ENCODE data around the gene SLC46A2. TPM values are rescaled to one million over a fixed set of nuclear protein-coding genes. Genes with fewer than 3 reads are reported as not detected.

The SLC46A2 gene
- total and polyA plus RNA-seq, 8 donors = 0.26 to 13.0 (median 1.1) TPM

DNA sequence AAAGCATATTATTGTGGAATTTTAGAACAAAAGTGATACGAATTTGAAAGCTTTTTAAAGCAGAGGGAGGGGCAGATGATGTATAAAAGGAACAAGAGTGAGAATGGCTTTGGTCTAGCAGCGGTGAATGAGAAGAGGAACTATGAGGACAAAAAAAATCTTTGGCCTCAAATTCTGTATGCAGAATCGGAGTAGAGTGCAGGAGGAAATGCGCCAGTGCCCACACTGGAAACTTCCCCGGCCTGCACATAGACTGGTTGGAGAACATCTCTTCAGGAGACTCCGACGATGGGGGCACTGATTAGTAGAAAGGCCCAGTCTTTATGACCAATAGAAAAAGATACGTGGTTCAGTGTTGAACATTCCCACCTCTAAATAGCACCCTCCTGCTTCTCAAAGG lies 51.3 kb downstream of the SLC46A2 start:
- Histone ChIP-seq H3K4me1 (peaks cover 5 to 11% of the 10 kb centered on the region in 2 donors), H3K4me3 (no peak overlapping the region), H3K27me3 (no peaks in the 10 kb centered on the region), H3K36me3 (peaks cover 0 to 48% of the 10 kb centered on the region in 2 donors), H3K9me3 (no peaks in the 10 kb centered on the region), H3K27ac (peak overlapping the region in 1 of 2 donors; percentile 22)
- ATAC-seq (peak; percentile 6), DNase-seq (no peak)
- TF ChIP-seq, protein P1, sequence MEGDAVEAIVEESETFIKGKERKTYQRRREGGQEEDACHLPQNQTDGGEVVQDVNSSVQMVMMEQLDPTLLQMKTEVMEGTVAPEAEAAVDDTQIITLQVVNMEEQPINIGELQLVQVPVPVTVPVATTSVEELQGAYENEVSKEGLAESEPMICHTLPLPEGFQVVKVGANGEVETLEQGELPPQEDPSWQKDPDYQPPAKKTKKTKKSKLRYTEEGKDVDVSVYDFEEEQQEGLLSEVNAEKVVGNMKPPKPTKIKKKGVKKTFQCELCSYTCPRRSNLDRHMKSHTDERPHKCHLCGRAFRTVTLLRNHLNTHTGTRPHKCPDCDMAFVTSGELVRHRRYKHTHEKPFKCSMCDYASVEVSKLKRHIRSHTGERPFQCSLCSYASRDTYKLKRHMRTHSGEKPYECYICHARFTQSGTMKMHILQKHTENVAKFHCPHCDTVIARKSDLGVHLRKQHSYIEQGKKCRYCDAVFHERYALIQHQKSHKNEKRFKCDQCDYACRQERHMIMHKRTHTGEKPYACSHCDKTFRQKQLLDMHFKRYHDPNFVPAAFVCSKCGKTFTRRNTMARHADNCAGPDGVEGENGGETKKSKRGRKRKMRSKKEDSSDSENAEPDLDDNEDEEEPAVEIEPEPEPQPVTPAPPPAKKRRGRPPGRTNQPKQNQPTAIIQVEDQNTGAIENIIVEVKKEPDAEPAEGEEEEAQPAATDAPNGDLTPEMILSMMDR (IDR thresholded peaks at IDR 0.05) = no peak
- intact Hi-C loops (cut with DNase I) = no loop called here

DNA sequence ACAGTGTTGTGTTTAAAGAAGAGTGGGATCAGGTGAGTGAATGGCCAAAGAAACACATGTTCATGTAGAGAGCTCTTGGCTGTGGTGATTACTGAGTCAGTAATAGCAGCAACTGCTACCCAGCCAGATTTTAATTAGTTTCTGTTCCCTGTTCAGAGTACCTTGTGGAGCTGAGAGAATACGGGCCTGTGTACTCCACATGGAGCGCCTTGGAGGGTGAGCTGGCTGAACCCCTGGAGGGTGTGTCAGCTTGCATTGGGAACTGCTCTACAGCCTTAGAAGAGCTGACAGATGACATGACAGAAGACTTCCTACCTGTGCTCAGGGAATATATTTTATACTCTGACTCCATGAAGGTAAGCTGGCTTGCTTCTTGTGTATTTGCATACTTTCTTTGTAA lies 52.3 kb downstream of the SLC46A2 start:
- TF ChIP-seq, protein P1 (IDR thresholded peaks at IDR 0.05) = no peak
- peak; percentile 78 for ATAC-seq
- H3K36me3 ChIP-seq = peaks cover 0 to 48% of the 10 kb centered on the region in 2 donors

DNA sequence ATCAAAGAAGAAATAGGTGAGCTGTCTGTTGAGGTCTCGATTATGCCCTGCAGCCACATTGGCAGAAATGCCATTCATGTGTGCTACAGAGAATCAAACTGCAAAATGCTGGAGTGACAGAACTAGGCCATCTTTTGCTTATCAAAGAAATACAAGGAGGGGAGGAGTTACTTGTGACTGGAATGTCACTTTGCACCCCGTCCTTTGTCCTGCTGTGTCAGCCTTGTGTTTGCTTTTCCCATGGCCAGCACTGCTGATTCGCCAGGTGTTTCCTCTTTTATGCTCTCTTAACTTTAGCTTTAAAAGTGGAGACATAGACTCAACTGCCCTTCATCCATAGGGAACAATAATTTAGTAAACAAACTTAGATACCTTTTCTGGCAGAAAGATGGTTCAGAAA lies 54.3 kb downstream of the SLC46A2 start:
- TF ChIP-seq, protein P1 (IDR thresholded peaks at IDR 0.05) = no peak
- DNase-seq (no peak), ATAC-seq (peak; percentile 8)
- Histone ChIP-seq H3K27me3 (no peaks in the 10 kb centered on the region), H3K4me1 (peaks cover 8 to 12% of the 10 kb centered on the region in 2 donors), H3K36me3 (peaks cover 0 to 42% of the 10 kb centered on the region in 2 donors), H3K27ac (no peak overlapping the region), H3K9me3 (no peaks in the 10 kb centered on the region), H3K4me3 (no peak overlapping the region)
- intact Hi-C loops (cut with DNase I) = no loop called here

More for the DNA sequence above, 52.3 kb downstream of the SLC46A2 start:
- no peak for DNase-seq
- Histone ChIP-seq H3K27me3 (no peaks in the 10 kb centered on the region), H3K4me1 (peaks cover 5% of the 10 kb centered on the region in 2 donors), H3K9me3 (no peaks in the 10 kb centered on the region), H3K27ac (peak overlapping the region in 1 of 2 donors; percentile 22), H3K4me3 (no peak overlapping the region)
- intact Hi-C loops (cut with DNase I) = no loop called here

DNA sequence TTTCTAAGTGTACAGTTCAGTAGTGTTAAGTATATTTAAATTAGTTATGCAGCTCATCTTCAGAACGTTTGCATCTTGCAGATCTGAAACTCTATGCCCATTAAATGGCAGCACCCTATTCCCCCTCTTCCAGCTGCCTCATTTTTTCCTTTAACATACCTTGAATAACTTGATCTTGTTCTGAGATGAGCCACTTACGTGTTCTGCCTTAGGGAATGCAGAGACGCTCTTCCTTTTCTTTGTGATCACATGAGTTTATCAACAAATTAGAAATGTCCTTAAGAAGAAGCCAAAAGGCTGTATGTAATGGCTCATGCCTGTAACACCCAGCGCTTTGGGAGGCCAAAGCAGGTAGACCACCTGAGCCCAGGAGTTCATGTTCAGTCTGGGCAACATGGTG lies 57.6 kb downstream of the SLC46A2 start:
- intact Hi-C loops (cut with DNase I) = no loop called here
- Histone ChIP-seq H3K4me3 (no peak overlapping the region), H3K36me3 (peaks cover 0 to 11% of the 10 kb centered on the region in 2 donors), H3K27me3 (no peaks in the 10 kb centered on the region), H3K4me1 (peaks cover 12 to 13% of the 10 kb centered on the region in 2 donors), H3K9me3 (no peaks in the 10 kb centered on the region), H3K27ac (no peak overlapping the region)
- DNase-seq (no peak), ATAC-seq (no peak)
- TF ChIP-seq, protein P1 (IDR thresholded peaks at IDR 0.05) = no peak

DNA sequence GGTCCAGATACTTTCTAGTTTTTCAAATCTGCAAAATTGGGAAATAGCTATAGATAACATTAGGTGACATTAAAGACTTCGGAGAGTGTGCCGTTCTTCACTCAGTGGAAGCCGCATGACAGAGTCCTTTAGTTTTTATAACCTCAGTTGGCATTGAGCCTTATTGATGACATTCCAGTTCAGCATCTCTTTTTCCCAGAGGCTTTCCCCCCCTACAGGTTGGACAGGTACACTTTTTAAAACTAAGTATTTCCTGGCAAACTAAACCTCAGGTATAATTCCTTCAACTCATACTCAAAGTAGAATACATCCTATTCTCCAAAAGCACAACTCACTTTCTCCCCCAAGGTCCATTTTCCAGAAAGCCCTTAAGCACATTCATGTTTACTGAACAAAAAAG lies 58.7 kb downstream of the SLC46A2 start:
- intact Hi-C loops (cut with DNase I) = no loop called here

More for the DNA sequence above, 58.7 kb downstream of the SLC46A2 start:
- H3K27ac ChIP-seq = peak overlapping the region; percentile 75 to 81
- TF ChIP-seq, protein P1 (IDR thresholded peaks at IDR 0.05) = no peak
- no peak overlapping the region for H3K4me3 ChIP-seq
- H3K4me1 ChIP-seq = peaks cover 12 to 13% of the 10 kb centered on the region in 2 donors
- no peaks in the 10 kb centered on the region for H3K9me3 ChIP-seq
- ATAC-seq = no peak
- DNase-seq = no peak
- H3K27me3 ChIP-seq = no peaks in the 10 kb centered on the region
- H3K36me3 ChIP-seq = peaks cover 0 to 8% of the 10 kb centered on the region in 2 donors

Data from left lung (tissue), 10 donors.